Measurements from ENCODE around the gene ANTXR2.
"Not testable (repeated sequence)": the region's sequence is repeated elsewhere in the genome, so short reads cannot be mapped to it uniquely, and the experiment has no call there.

GRCh38 chr4:80121815-80122214 lies 48.8 kb upstream of the ANTXR2 start:
- not testable (repeated sequence) for TF ChIP-seq CTCF (IDR thresholded peaks at IDR 0.05; ENCODE audit: low read length); EZH2 (IDR thresholded peaks at IDR 0.05; ENCODE audit: borderline replicate concordance, low read length)
